HG03097 (cell line): ENCODE results near the gene PXDN.
"Not testable (repeated sequence)": the region's sequence is repeated elsewhere in the genome, so short reads cannot be mapped to it uniquely, and the experiment has no call there.

ENCODE experiments used
- ATAC-seq: cut with Tn5 transposase; IDR thresholded peaks from one replicate; pipeline ENCODE4 v1.9.1; 2021; ENCODE audit not compliant: unreplicated experiment, low FRiP score

The PXDN gene

GRCh38 chr2:1744446-1745170, at the start of gene PXDN:
TSS of gene PXDN (minus strand) at chr2:1744515. CDS start at chr2:1744455, 60 bp downstream.
- ATAC-seq, result no peak

DNA sequence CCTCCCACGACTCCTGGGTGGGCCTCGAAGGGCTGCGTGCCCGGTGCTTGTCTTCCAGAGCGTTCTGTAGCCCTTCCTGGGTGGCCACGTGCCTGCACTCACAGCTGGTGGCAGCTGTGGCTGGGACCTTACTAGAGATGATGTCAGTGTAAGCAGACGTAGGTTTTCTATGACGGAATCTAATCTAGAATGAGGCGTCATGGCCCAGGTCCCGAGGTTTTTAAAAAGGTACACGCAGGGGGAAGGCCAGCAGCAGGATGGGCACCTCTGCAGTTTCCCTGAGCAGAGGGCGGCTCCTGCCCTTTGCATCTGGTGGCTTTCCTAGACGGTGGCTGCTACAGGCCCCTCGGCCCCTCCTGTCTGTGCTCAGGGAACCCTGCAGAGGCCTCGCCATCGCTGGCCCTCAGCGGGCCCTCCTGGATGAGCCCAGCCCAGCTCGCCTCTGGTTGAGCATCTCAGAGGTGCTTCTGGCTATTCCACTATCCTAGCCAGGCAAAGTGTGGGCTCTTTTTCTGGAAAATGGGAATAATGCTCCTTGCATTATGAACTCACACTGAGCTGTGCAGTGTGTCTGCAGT, 49.6 kb upstream of the PXDN start:
- no peak for ATAC-seq

DNA sequence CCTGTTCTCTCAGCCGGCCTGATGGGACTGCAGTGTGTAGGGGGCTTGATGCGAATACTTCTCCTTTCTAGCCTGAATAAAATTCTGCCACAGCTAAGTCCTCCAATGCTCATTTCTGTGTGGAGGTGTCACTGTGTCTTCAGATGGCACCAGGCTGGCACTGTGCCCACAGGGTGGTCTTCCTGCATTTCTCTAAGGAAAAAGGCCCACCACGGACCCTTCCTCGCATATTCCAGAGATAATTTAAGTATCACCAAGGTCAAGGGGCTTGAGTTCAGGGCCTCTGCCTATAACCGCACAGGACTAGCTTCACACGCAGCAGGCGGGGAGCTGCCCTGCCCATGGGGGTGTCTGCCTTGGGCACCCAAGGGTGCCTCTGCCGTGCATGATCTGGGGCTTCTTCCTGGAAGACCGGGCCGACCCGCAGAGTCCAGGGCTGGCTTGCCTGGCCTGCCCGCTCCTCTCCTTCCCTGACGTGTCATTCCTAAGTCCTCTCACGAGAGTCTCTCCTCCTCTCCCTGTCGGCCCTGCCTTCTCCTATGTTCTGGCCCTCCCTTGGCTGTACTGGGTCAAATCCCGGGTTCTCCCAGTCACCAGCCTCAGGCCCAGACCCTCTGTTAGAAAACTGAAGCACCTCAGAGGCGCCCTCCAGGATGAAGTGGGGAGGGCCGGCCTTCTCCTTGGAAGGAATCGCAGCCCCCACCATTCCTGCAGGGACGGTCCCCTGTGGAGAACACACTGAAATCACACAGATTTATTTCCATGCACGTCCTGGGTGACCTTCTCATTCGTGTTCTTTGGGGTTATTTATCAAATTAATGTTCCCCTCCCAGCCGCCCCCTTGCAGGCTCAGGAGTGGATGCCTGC, 48.9 kb upstream of the PXDN start:
- no peak for ATAC-seq

- no peak for ATAC-seq
These were observed 47.5 kb upstream of the PXDN start for GRCh38 chr2:1791685-1792435.

DNA sequence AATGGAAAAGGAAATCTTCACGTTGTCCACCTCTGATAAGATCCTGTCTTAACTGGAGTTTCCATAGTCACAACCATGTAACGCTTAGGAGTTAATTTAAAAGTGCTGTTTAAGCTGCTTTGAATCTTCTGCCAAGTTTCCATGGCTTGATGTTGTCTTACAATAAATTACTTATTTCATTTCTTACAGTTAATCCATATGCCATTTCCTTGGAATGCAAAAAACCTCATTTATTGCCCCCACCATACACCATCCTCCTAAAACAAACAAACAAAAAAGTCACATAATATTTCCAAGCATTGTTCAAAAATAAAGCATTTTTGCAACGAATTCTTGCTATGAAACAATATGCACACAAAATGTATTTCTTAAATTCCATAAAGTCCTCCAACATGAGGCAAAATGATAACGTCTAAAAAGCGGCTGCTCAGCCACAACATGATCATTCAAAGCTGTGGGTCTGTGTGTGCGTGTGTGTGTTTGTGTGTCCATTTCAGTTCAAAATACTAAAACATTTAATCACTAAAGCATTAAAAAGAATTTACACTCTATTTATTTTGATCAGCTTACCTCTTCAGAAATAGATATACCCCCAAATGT, 46.8 kb upstream of the PXDN start:
- ATAC-seq, result no peak

DNA sequence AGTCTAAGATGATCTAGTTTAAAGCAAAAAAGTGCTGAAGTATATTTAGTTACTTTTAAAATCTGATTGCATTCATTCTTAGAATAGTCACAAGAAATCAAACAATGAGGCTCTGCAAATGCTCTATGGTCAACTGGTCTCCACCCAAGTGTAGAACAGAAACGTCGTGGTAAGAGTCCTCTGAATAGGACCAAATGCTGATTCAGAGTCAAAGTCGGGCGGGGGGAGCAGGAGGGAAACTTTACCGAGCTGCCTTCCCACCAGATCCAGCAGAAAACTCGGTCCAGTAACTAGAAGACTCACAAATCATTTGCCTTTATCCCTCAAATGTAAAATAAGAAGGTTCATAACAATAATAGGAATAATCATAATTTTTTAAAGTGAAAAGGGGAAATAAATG, 46.2 kb upstream of the PXDN start:
- ATAC-seq, result no peak

- no peak for ATAC-seq
These were observed 45.3 kb upstream of the PXDN start for GRCh38 chr2:1789610-1790009.

DNA sequence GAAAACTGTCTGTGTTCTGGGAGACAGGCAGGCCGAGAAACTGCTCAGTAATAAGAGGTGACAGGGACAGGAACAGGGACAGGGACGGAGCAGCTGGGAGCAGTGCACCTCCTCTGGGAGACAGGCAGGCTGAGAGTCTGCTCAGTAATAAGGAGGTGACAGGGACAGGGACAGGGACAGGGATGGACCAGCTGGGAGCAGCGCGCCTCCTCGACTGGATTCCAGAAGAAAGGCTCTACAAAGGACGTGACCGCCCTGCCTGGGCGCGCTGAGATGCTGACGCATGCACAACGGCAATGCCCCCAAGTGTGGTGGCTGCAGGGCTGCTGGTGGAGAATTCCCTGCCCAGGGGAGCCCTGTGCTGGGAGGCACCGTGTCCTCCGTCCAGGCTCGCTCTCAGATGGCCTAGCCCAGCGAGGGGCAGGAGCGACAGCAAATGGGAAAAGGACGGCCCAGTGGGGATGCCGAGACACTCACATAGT, 44.2 kb upstream of the PXDN start:
- no peak for ATAC-seq

DNA sequence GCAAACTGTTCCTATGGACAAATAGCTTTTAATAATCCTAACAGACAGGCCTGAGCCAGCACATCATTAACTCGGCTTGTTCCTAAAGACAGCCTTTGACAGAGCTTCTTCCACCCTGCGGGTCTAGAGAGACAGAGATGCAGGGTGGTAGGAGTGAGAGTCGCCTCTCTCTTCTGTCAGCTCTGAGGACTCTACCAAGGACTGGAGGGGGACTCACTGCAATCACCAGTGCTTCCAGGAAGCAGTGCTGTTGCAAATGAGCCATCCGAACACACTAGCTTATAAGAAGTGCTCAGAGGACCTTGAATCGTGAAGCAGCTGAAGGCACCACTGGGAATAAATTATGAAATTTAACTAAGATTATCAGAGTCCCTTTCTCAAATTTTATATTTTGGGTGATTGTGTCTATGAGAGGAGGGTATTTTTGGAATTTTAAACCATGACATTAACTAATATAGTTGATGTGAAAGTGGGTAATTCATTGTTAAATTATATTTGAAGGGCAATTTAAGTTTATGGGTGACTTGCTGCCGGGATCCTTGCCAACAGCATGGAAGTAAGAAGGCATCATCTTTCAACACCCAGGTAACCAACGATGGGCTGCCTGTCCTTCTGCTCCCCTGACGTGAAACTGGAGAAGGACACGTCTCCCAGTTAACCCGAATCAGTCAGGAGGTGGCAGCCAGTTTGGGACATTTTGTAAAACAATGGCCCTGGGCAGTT, 43.6 kb upstream of the PXDN start:
- no peak for ATAC-seq

DNA sequence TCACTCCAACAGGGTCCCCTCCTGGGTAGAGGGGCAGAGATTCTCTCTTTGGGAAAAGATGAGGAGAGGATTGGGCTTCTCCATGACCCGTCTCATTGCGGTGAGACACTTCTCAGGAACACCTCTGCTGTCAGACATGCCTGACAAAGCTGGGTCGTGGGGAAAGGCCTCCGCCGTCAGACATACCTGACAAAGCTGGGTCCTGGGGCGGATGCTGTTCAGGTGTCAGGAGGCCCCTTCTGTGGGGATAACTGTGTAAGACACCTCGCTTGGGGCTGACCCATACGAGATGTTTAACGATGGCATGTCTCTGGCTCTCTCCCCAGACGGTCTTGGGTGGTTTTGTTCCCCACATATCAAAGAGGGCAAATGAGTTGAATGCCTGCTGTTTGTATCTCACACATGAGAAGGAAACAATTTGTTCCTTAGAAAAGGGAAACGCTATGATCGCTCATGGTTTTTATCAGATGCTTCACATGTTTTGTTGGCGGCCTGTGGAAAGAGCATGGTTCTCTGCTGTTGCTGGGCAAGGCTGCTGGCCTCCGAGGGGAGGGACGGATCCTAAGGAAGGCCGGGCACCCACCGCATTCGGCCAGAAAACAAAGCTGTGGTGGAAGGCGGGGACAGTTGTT, 40.8 kb upstream of the PXDN start:
- no peak for ATAC-seq

GRCh38 chr2:1784087-1784486, 39.8 kb upstream of the PXDN start:
- no peak for ATAC-seq

DNA sequence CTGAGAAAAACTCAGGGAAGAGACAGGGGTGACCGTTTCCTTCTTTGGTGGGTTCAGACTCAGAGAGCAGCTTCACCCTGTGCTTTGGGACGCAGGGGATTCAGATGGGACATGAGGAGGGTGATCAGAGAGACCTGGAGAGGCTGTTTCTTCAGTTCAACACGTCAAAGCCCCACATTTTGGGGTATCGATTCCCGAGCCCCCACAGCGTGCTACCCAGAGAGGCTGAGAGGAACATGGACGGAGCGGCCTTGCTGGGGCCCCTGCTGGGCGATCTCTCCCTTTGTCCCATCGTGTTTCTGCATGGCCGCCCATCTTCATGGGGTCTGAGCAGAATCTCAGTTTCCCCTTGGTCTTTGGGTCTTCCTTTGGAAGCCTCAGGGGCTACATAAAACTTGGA, 38.2 kb upstream of the PXDN start:
- ATAC-seq, result no peak

DNA sequence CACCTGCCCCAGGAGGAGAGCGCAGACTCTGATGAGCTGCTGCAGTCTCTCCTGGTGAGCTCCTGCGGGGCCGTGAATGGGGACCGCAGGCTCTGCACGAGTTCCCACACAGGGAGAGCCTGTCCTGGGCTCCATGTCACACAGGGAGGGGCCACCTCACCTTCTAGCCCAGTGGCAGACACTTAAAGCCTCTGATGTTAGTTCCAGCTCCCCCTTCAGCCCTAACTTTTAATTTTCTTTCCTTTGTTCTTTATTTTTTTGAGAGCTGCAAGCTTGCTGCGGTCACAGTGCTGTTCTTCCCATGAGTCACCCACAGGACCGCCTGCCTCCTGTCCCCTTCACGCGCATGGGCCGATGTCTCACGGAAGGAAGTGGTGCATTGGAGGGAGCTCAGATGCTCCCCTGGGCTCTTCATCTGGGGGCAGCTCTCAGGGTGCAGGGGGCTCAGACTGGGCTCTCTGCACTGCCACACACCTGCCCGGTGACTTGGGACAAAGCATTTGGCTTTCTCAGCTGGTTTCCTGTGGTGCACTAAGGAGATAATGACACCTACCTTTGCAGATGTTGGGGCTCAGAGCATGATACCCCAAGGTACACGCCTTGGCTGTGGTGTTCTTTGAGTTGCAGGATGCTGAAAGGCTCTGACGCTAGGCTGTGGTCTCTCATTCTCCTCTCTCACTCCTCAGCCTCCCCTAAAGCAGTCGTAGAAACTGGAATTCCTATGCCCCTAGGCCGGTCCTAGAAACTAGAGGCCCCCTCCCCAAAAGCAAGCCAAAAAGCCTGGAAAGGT, 37.2 kb upstream of the PXDN start:
- no peak for ATAC-seq

- no peak for ATAC-seq
These were observed 36.4 kb upstream of the PXDN start for GRCh38 chr2:1780693-1781092.

GRCh38 chr2:1780054-1780453, 35.7 kb upstream of the PXDN start:
- ATAC-seq, result not testable (repeated sequence)

GRCh38 chr2:1778566-1778965, 34.3 kb upstream of the PXDN start:
- ATAC-seq, result no peak

- ATAC-seq, result no peak
These were observed 33.5 kb upstream of the PXDN start for GRCh38 chr2:1777781-1778180.

- no peak for ATAC-seq
These were observed 32.8 kb upstream of the PXDN start for GRCh38 chr2:1777156-1777555.
